Transverse colon (tissue), 4 donors: ENCODE results near the gene UBE4B. TPM values are rescaled to one million over a fixed set of nuclear protein-coding genes. Genes with fewer than 3 reads are reported as not detected.
A peak's percentile ranks its signal among the peaks of the same experiment; 100 is the strongest.

ENCODE experiments used
- DNase-seq: peaks from one replicate; pipeline ENCODE4 v3.0.0-alpha.2; 2019
- H3K27ac ChIP-seq, 4 donors: fragments of 200-600 bp; sonication (generic); 2 replicates each; pipeline ENCODE4 v1.5.1; 2016 to 2018; ENCODE audit warnings: inconsistent platforms in 4 of 4
- H3K27me3 ChIP-seq: fragments of 200-600 bp; sonication (generic); 2 replicates; pipeline ENCODE4 v1.5.1; 2017; ENCODE audit warnings: inconsistent platforms
- H3K36me3 ChIP-seq, 4 donors: fragments of 200-600 bp; sonication (generic); 2 replicates each; pipeline ENCODE4 v1.5.1; 2017 to 2019; ENCODE audit warnings: inconsistent platforms in 4 of 4
- H3K4me1 ChIP-seq, 4 donors: fragments of 200-600 bp; sonication (generic); 2 replicates each; pipeline ENCODE4 v1.5.1; 2017 to 2020; ENCODE audit warnings: inconsistent platforms in 4 of 4
- H3K4me3 ChIP-seq, 4 donors: fragments of 200-600 bp; sonication (generic); 1 replicate in 1 of 4; 2 replicates in 3 of 4; pipeline versions ENCODE4 v1.5.1 to v1.6.1; 2017 to 2019; ENCODE audit warnings: inconsistent platforms in 4 of 4
- H3K9me3 ChIP-seq, 2 donors: fragments of 200-600 bp; sonication (generic); 2 replicates each; pipeline ENCODE4 v1.5.1; 2017 to 2019; ENCODE audit warnings: inconsistent platforms in 2 of 2
- CTCF ChIP-seq, 5 experiments: fragments of 200-600 bp in 3 of 5; fragments of 450-650 bp in 2 of 5; sonication (generic) in 3 of 5; IDR thresholded peaks; 1 replicate in 2 of 5; 2 replicates in 3 of 5; pipeline ENCODE4 v1.5.1; 2016 to 2017; ENCODE audit warnings: antibody characterized with exemption in 5 of 5, inconsistent platforms in 3 of 5, mild to moderate bottlenecking in 2 of 5, moderate library complexity in 1 of 5
- EP300 ChIP-seq: sonication (generic); formaldehyde crosslinking; IDR thresholded peaks from one replicate; pipeline ENCODE4 v1.6.1; 2017; ENCODE audit warnings: antibody characterized with exemption, low read depth
- POLR2A ChIP-seq: fragments of 450-650 bp; IDR thresholded peaks from one replicate; pipeline ENCODE4 v1.6.1; 2016; ENCODE audit warnings: antibody characterized with exemption, mild to moderate bottlenecking, moderate library complexity
- POLR2AphosphoS5 ChIP-seq, 3 donors: sonication (generic); formaldehyde crosslinking; IDR thresholded peaks; one replicate each; pipeline ENCODE4 v1.6.1; 2016; ENCODE audit warnings: antibody characterized with exemption in 3 of 3
- WGBS, 2 donors: methylation state at CpG; one replicate each; pipeline ENCODE4 v1.1.5; 2018; ENCODE audit warnings: low coverage in 1 of 2; 5-methylcytosine and 5-hydroxymethylcytosine counted together
- in situ Hi-C, 4 donors: fragments of 200-750 bp; cut with MboI; loops; one replicate each; pipeline versions ENCODE4 v1.15.0 to v1.15.1; 2017; ENCODE audit warnings: low sequenced_read_pairs in 3 of 4, low pct_ligation_motif_present in 1 of 4, low pct_unique_long_range_greater_than_20kb in 1 of 4
- intact Hi-C: fragments of 100-400 bp; cut with DNase I; formaldehyde crosslinking; loops from one replicate; pipeline ENCODE4 v1.15.1; 2023; ENCODE audit warnings: low total_unique reads
- total RNA-seq, 4 donors: library from RNA; depleted of rRNA; stranded (reverse); fragments of >200 nt; gene quantifications; one replicate each; pipeline ENCODE4 v1.1.0, GENCODE V29; 2016

Gene UBE4B
- total RNA-seq, 4 donors from 2014 or later: 35.1 to 145 (median 78.7) TPM

- intact Hi-C loops: loop anchor here (5.0 kb wide), 1 partner anchor 665 kb away; no protein-coding TSS in a partner anchor
- in situ Hi-C loops: loop anchor here in 3 of 4 donors (25.0 kb wide), 1 partner anchor 125 kb away; no protein-coding TSS in a partner anchor
- H3K4me3 ChIP-seq: peak overlapping the region in 1 of 4 donors; percentile 85
- peaks cover 14 to 60% (median 35%) of the 10 kb centered on the region in 4 donors for H3K4me1 ChIP-seq
- no peak for DNase-seq
- H3K27me3 ChIP-seq: no peaks in the 10 kb centered on the region
- no peaks in the 10 kb centered on the region for H3K9me3 ChIP-seq
- H3K27ac ChIP-seq: peak overlapping the region; percentile 94 to 98 (median 98)
- TF ChIP-seq CTCF (IDR thresholded peaks at IDR 0.05) (no peak), POLR2AphosphoS5 (IDR thresholded peaks at IDR 0.05) (no peak), POLR2A (no peak), EP300 (no peak)
- no peaks in the 10 kb centered on the region for H3K36me3 ChIP-seq
- 86 to 100% methylated on average over 1 of the region's 1 CpG for WGBS, 2 donors
Observed at GRCh38 chr1:10212476-10212875, 179.7 kb downstream of the UBE4B start.

GRCh38 chr1:10213186-10213705 lies 180.5 kb downstream of the UBE4B start:
- peak overlapping the region; percentile 19 to 57 (median 48) for H3K27ac ChIP-seq

GRCh38 chr1:10216090-10216749 lies 183.5 kb downstream of the UBE4B start:
- in situ Hi-C loops: loop anchor here in 3 of 4 donors (25.0 kb wide), 1 partner anchor 121 kb away; no protein-coding TSS in a partner anchor
- no peak for TF ChIP-seq EP300
- no peak for TF ChIP-seq POLR2AphosphoS5 (IDR thresholded peaks at IDR 0.05)
- no peak for TF ChIP-seq POLR2A
- TF ChIP-seq CTCF (IDR thresholded peaks at IDR 0.05): no peak
- peaks cover 21 to 71% (median 39%) of the 10 kb centered on the region in 4 donors for H3K4me1 ChIP-seq
- H3K9me3 ChIP-seq: no peaks in the 10 kb centered on the region
- intact Hi-C loops: no loop called here
- no peak overlapping the region for H3K4me3 ChIP-seq
- H3K27ac ChIP-seq: peak overlapping the region in 3 of 4 donors; percentile 9 to 59 (median 27)
- no peaks in the 10 kb centered on the region for H3K27me3 ChIP-seq
- 60 to 72% methylated on average over 7 of the region's 7 CpGs for WGBS, 2 donors
- no peaks in the 10 kb centered on the region for H3K36me3 ChIP-seq
- no peak for DNase-seq

More at GRCh38 chr1:10213186-10213705, 180.5 kb downstream of the UBE4B start:
- no peaks in the 10 kb centered on the region for H3K27me3 ChIP-seq
- DNase-seq: no peak
- WGBS, 2 donors: 64 to 65% methylated on average over 3 of the region's 3 CpGs
- in situ Hi-C loops: loop anchor here in 3 of 4 donors (25.0 kb wide), 1 partner anchor 124 kb away; no protein-coding TSS in a partner anchor
- intact Hi-C loops: loop anchor here (5.0 kb wide), 1 partner anchor 666 kb away; no protein-coding TSS in a partner anchor
- H3K4me1 ChIP-seq: peaks cover 21 to 68% (median 41%) of the 10 kb centered on the region in 4 donors
- H3K36me3 ChIP-seq: no peaks in the 10 kb centered on the region
- no peak overlapping the region for H3K4me3 ChIP-seq
- TF ChIP-seq POLR2A (no peak), CTCF (IDR thresholded peaks at IDR 0.05) (no peak), POLR2AphosphoS5 (IDR thresholded peaks at IDR 0.05) (no peak)
- no peaks in the 10 kb centered on the region for H3K9me3 ChIP-seq

GRCh38 chr1:10217748-10218441 lies 185.1 kb downstream of the UBE4B start:
- in situ Hi-C loops (loop anchor here in 3 of 4 donors (25.0 kb wide), 1 partner anchor 119 kb away; no protein-coding TSS in a partner anchor), intact Hi-C loops (no loop called here)
- Histone ChIP-seq H3K36me3 (no peaks in the 10 kb centered on the region), H3K27ac (peak overlapping the region; percentile 41 to 62 (median 60)), H3K4me3 (no peak overlapping the region), H3K4me1 (peaks cover 15 to 59% (median 30%) of the 10 kb centered on the region in 4 donors), H3K9me3 (no peaks in the 10 kb centered on the region), H3K27me3 (no peaks in the 10 kb centered on the region)
- no peak for DNase-seq
- 46 to 56% methylated on average over 5 of the region's 5 CpGs for WGBS, 2 donors
- TF ChIP-seq EP300: no peak
- no peak for TF ChIP-seq CTCF (IDR thresholded peaks at IDR 0.05)
- no peak for TF ChIP-seq POLR2AphosphoS5 (IDR thresholded peaks at IDR 0.05)
- TF ChIP-seq POLR2A: no peak
